Measurements from ENCODE around the gene RNF144B. TPM values are rescaled to one million over a fixed set of nuclear protein-coding genes. Genes with fewer than 3 reads are reported as not detected.

Gene RNF144B
- total and polyA plus RNA-seq, 10 of the 15 experiments (the other 5 are each of a cell fraction or from before 2014, with no cell fraction given), result 0.03 to 0.18 (median 0.14) TPM

GRCh38 chr6:18463429-18463828 lies 76.3 kb downstream of the RNF144B start:
- Histone ChIP-seq H3K4me3 (no peak overlapping the region), H4K20me1 (ENCODE audit: control insufficient read depth, insufficient read depth) (no peaks in the 10 kb centered on the region), H3K4me1 (ENCODE audit: control insufficient read depth, insufficient read depth, low read length) (no peaks in the 10 kb centered on the region), H3K4me2 (ENCODE audit: control insufficient read depth, insufficient read depth) (no peak overlapping the region), H3K27ac (ENCODE audit: control insufficient read depth, insufficient read depth) (no peak overlapping the region), H3K79me2 (ENCODE audit: control insufficient read depth, insufficient read depth, low read length) (no peaks in the 10 kb centered on the region), H3K9me3 (replicated peaks; ENCODE audit: control insufficient read depth, insufficient read depth, low read length) (no peaks in the 10 kb centered on the region), H2AFZ (ENCODE audit: control insufficient read depth, low read depth, low read length) (no peak overlapping the region), H3K27me3 (replicated peaks in 1 of 2; ENCODE audit: control insufficient read depth in 2 of 2, insufficient read depth in 2 of 2, low read length in 1 of 2) (no peaks in the 10 kb centered on the region), H3K36me3 (ENCODE audit: control insufficient read depth in 2 of 2, insufficient read depth in 2 of 2, low read length in 1 of 2) (no peaks in the 10 kb centered on the region), H3K9ac (ENCODE audit: control insufficient read depth, insufficient read depth, low read length) (no peak overlapping the region)
- intact Hi-C loops (cut with micrococcal nuclease; ENCODE audit: unreplicated experiment), result no loop called here
- RAD21 ChIA-PET (ENCODE audit: unreplicated experiment), result no interaction called here
- BruUV-seq (replicated peaks), result no TSS peak
- SMC1A ChIA-PET (ENCODE audit: uncharacterized antibody, unreplicated experiment), result no interaction called here
- no peak for ATAC-seq
- POLR2A ChIA-PET, result no interaction called here
- FAIRE-seq, result no peak
- in situ Hi-C loops (cut with MboI), result no loop called here
- no peak for DNase-seq (ENCODE audit: low read depth, low spot score)
- CTCF ChIA-PET, result no interaction called here
- TF ChIP-seq BMI1 (IDR thresholded peaks at IDR 0.05; ENCODE audit: borderline replicate concordance), result no peak
- no peak for TF ChIP-seq FOXK2 (IDR thresholded peaks at IDR 0.05)
- TF ChIP-seq HDGF (IDR thresholded peaks at IDR 0.05), result no peak
- no peak for TF ChIP-seq PML (IDR thresholded peaks at IDR 0.05; ENCODE audit: low read length)
- no peak for TF ChIP-seq SMAD1 (IDR thresholded peaks at IDR 0.05; ENCODE audit: low read depth, partially characterized antibody)
- no peak for TF ChIP-seq MXI1 (IDR thresholded peaks at IDR 0.05; ENCODE audit: low read depth, low read length)
- TF ChIP-seq IKZF1 (conservative IDR thresholded peaks at IDR 0.05), result no peak
- TF ChIP-seq DPF2 (IDR thresholded peaks at IDR 0.05), result no peak
- TF ChIP-seq NR2C1 (IDR thresholded peaks at IDR 0.05), result no peak
- TF ChIP-seq ZNF24 (IDR thresholded peaks at IDR 0.05), result no peak
- no peak for TF ChIP-seq CEBPZ (IDR thresholded peaks at IDR 0.05; ENCODE audit: low read depth, low read length)
- TF ChIP-seq, protein P1, sequence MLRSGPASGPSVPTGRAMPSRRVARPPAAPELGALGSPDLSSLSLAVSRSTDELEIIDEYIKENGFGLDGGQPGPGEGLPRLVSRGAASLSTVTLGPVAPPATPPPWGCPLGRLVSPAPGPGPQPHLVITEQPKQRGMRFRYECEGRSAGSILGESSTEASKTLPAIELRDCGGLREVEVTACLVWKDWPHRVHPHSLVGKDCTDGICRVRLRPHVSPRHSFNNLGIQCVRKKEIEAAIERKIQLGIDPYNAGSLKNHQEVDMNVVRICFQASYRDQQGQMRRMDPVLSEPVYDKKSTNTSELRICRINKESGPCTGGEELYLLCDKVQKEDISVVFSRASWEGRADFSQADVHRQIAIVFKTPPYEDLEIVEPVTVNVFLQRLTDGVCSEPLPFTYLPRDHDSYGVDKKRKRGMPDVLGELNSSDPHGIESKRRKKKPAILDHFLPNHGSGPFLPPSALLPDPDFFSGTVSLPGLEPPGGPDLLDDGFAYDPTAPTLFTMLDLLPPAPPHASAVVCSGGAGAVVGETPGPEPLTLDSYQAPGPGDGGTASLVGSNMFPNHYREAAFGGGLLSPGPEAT (IDR thresholded peaks at IDR 0.05; ENCODE audit: low read depth), result no peak
- 25% methylated on average over 3 of the region's 3 CpGs for WGBS (ENCODE audit: insufficient coverage, insufficient replicate concordance, low lambda C conversion rate, missing lambda C conversion rate)
